ENCODE measurements around the gene JUP.

Gene JUP

DNA sequence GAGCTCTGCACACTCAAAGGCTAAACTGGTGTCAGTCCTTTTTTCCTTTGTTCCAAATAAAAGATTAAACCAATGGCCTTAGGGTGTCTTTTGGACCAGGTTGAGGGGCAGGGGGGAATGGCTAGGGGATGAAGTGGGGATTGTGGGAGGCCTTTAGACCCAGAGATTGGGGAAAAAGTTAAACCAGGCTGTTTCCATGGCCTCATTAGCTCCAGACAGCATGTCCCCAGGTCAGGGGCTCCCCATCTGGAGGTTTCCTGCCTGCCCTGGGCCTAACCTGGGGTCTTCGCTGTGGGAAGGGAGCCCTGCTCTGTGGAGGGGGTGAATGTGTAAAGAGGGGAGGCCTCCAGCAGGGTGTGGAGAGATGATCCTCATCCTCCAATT lies 36.6 kb upstream of the JUP start:
- DNase-seq (ENCODE audit: low spot score) = no peak
- TF ChIP-seq, protein P1, sequence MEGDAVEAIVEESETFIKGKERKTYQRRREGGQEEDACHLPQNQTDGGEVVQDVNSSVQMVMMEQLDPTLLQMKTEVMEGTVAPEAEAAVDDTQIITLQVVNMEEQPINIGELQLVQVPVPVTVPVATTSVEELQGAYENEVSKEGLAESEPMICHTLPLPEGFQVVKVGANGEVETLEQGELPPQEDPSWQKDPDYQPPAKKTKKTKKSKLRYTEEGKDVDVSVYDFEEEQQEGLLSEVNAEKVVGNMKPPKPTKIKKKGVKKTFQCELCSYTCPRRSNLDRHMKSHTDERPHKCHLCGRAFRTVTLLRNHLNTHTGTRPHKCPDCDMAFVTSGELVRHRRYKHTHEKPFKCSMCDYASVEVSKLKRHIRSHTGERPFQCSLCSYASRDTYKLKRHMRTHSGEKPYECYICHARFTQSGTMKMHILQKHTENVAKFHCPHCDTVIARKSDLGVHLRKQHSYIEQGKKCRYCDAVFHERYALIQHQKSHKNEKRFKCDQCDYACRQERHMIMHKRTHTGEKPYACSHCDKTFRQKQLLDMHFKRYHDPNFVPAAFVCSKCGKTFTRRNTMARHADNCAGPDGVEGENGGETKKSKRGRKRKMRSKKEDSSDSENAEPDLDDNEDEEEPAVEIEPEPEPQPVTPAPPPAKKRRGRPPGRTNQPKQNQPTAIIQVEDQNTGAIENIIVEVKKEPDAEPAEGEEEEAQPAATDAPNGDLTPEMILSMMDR (IDR thresholded peaks at IDR 0.05; ENCODE audit: extremely low read depth, missing control alignments) = no peak

DNA sequence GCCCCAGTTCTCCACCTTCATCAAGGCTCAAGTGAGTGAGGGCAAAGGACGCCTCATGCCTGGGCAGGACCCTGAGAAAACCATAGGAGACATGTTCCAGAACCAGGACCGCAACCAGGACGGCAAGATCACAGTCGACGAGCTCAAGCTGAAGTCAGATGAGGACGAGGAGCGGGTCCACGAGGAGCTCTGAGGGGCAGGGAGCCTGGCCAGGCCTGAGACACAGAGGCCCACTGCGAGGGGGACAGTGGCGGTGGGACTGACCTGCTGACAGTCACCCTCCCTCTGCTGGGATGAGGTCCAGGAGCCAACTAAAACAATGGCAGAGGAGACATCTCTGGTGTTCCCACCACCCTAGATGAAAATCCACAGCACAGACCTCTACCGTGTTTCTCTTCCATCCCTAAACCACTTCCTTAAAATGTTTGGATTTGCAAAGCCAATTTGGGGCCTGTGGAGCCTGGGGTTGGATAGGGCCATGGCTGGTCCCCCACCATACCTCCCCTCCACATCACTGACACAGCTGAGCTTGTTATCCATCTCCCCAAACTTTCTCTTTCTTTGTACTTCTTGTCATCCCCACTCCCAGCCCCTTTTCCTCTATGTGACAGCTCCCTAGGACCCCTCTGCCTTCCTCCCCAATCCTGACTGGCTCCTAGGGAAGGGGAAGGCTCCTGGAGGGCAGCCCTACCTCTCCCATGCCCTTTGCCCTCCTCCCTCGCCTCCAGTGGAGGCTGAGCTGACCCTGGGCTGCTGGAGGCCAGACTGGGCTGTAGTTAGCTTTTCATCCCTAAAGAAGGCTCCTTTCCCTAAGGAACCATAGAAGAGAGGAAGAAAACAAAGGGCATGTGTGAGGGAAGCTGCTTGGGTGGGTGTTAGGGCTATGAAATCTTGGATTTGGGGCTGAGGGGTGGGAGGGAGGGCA lies 36.0 kb upstream of the JUP start:
- no peak for DNase-seq (ENCODE audit: low spot score)
- TF ChIP-seq, protein P1 (IDR thresholded peaks at IDR 0.05; ENCODE audit: extremely low read depth, missing control alignments) = no peak

DNA sequence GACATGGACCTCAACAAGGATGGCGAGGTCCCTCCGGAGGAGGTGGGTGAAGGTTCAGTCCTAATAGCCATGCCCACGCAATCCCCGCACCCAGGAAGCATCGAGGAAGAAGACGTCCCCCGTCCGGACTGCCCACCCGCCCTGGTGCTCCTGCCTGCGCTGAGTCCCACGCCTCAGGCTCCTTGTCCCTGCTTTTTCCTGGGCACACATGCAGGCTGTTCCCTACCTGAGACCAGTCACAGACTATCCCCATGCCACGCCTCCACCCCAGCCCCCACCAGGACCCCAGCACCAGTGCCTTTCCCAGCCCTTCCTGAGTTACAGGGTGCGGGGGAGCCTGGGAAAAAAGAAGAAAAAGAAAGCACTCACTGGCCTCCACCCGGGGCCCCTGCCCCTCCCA lies 35.3 kb upstream of the JUP start:
- TF ChIP-seq, protein P1 (IDR thresholded peaks at IDR 0.05; ENCODE audit: extremely low read depth, missing control alignments) = no peak
- DNase-seq (ENCODE audit: low spot score) = no peak

DNA sequence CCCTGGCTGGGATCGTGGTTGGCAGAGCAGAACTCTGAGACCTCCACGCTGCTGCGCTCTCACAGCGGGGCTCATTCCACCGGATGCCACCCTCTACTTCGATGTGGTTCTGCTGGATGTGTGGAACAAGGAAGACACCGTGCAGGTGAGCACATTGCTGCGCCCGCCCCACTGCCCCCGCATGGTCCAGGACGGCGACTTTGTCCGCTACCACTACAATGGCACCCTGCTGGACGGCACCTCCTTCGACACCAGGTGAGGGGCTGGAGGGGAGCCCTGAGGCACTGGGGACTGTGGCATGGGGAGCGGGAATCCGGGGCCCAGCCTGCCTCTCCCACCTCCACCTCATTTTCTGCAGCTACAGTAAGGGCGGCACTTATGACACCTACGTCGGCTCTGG lies 31.5 kb upstream of the JUP start:
- TF ChIP-seq, protein P1 (IDR thresholded peaks at IDR 0.05; ENCODE audit: extremely low read depth, missing control alignments) = no peak
- DNase-seq (ENCODE audit: low spot score) = no peak

DNA sequence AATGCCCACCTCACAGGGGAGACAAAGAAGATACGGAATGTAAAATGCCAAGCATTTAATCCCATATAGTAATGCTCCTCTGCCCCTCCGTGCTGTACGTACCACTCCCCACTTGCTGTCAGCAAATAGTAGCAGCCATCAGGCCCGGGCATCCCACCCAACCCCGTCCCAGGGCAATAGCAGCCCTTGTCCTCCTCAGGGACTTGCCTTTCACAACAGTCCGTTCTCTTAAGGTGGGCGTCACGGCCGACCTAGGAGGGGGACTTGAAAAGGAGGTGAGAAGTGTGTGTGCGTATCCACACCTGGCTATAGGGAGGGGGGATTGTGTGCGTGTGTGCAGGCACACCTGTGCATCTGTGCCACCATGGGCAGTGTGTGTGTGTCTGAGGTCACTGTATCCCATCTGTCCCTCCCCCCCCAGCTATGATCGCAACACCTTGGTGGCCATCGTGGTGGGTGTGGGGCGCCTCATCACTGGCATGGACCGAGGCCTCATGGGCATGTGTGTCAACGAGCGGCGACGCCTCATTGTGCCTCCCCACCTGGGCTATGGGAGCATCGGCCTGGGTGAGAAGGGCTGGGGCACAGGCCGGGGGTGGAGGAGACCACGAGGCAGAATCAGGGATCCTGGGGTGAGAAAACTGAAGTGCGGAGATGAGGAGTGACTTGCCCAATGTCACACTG lies 30.3 kb upstream of the JUP start:
- TF ChIP-seq, protein P1 (IDR thresholded peaks at IDR 0.05; ENCODE audit: extremely low read depth, missing control alignments) = no peak
- no peak for DNase-seq (ENCODE audit: low spot score)

DNA sequence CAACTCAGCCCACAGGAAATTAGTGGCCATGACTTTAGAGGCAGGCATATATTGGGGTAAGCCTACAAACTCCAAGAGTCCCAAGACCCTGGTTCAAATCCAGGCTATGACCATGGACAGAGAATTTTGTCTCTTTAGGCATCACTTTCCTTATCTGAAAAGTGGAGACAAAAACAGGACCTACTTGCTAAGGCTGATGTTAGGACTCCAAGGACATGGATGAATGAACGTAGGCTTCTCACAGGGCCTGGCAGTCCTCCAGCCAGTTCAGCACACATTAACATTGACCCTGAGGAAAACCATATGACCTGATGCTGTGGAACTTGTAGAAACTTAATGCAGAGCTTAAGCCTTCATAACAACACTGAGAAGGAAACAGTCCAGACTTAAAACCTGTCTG lies 27.7 kb upstream of the JUP start:
- TF ChIP-seq, protein P1 (IDR thresholded peaks at IDR 0.05; ENCODE audit: extremely low read depth, missing control alignments) = no peak
- DNase-seq (ENCODE audit: low spot score) = no peak

DNA sequence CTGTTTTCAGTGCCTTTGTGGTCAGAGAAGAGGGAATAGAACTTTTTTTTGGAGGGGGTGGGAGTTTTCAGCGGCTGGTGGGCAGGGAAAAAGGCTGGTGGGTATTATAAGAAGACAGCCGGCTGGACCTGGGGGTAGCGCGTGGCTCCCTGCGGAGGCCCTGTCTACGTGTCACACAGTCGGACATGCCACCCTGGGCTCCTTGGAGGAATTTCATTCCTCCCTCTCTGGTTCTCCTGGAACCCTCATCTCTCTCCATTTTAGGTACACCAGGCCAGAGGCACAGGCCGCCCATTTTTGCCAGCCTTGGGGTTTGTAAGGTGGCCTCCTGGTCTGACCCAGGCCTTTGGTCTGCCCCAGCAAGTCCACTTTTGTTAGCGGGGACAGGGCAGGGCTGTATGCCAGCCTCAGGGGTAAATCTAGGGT lies 27.2 kb upstream of the JUP start:
- TF ChIP-seq, protein P1 (IDR thresholded peaks at IDR 0.05; ENCODE audit: extremely low read depth, missing control alignments) = no peak

More for the DNA sequence above, 27.2 kb upstream of the JUP start:
- no peak for DNase-seq (ENCODE audit: low spot score)
